Right cardiac atrium (tissue), 5 donors: Measurements from ENCODE around the gene TAF11L10. TPM values are rescaled to one million over a fixed set of nuclear protein-coding genes. Genes with fewer than 3 reads are reported as not detected.
"Not testable (repeated sequence)": the region's sequence is repeated elsewhere in the genome, so short reads cannot be mapped to it uniquely, and the experiment has no call there.

Source experiments
- ATAC-seq, 2 donors: fragments of 200-7000 bp; cut with Tn5 transposase; one replicate each; pipeline versions ENCODE4 v1.8.0 to v1.9.1; 2020; ENCODE audit warnings: moderate library complexity in 2 of 2, mild to moderate bottlenecking in 1 of 2
- DNase-seq, 3 donors: peaks; one replicate each; pipeline ENCODE4 v3.0.0-alpha.2; 2020
- H3K27ac ChIP-seq: one replicate; pipeline ENCODE4 v1.5.1; 2013; ENCODE audit warnings: mild to moderate bottlenecking, low read length, control low read depth, moderate library complexity
- H3K27me3 ChIP-seq: one replicate; pipeline ENCODE4 v1.6.1; 2013; ENCODE audit not compliant: control insufficient read depth, insufficient read depth
- H3K4me1 ChIP-seq: one replicate; pipeline ENCODE4 v1.6.1; 2013; ENCODE audit warnings: low read length; ENCODE audit not compliant: control insufficient read depth, insufficient read depth
- H3K4me3 ChIP-seq: one replicate; pipeline ENCODE4 v1.5.1; 2013; ENCODE audit warnings: low read length, control low read depth
- H3K9me3 ChIP-seq: one replicate; pipeline ENCODE4 v1.6.1; 2013; ENCODE audit warnings: low read length; ENCODE audit not compliant: control insufficient read depth
- WGBS: extraction: QIAGEN DNeasy Blood & Tissue Kit; methylation state at CpG from one replicate; pipeline ENCODE4 v1.1.7; 2013; 5-methylcytosine and 5-hydroxymethylcytosine counted together
- intact Hi-C, 4 donors: fragments of 100-400 bp; cut with DNase I; formaldehyde crosslinking; loops; one replicate each; pipeline versions ENCODE4 v1.11.0 to v1.14.0; 2022 to 2023
- polyA plus RNA-seq: library from polyadenylated mRNA; stranded (reverse); fragments of 200-250 nt; gene quantifications from one replicate; pipeline ENCODE4 v1.2.3, GENCODE V29; 2013
- total RNA-seq, 4 donors: library from RNA; stranded (reverse); fragmentation: NEBNext Ultra II Directional; extraction: Animal tissue kit (Norgen Biotek cat#: 25700); gene quantifications; one replicate each; pipeline ENCODE4 v1.2.1, GENCODE V29; 2021
- donor health status: healthy with polysubstance abuse.
- donor health status: DM: no; HTN: yes; CAD: no.
- donor health status: DM: no; HTN: no; CAD: no.
- donor health status: DM: no; HTN: yes; CAD: no; lungs with severe emphysema.
- donor health status: DM: yes; HTN: yes; CAD: no.

Gene TAF11L10
- total and polyA plus RNA-seq, 5 donors, result not detected

DNA sequence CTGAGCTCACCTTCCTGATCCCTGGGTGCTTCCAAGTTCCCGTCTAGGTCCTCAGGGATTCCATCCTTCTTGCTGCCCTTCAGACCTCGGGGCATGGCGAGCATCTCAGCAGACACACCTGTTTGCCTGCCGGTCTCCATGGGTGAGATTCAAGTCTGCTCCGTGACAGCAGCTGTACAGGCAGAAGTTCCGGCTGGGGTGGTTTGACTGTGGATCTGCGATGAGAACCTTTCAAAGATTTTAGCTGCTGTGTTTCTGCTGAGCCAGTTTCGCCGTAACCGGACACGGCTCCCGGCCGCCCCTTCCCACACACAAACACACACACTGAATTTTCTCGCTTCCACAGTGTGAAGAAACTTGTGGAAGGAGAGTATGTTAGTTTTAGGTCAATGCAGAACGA, 3.4 kb downstream of the TAF11L10 start, which contains the start of gene TAF11L9:
TSS of gene TAF11L9 (minus strand) at position 140 of the 400 bp plus-strand sequence.
- intact Hi-C loops, ATAC-seq, H3K27me3 ChIP-seq, H3K9me3 ChIP-seq, H3K4me1 ChIP-seq, H3K27ac ChIP-seq, H3K4me3 ChIP-seq: not testable (repeated sequence)
- 95% methylated on average over 10 of the region's 15 CpGs for WGBS
- peak in 1 of 3 donors; percentile 50 for DNase-seq

DNA sequence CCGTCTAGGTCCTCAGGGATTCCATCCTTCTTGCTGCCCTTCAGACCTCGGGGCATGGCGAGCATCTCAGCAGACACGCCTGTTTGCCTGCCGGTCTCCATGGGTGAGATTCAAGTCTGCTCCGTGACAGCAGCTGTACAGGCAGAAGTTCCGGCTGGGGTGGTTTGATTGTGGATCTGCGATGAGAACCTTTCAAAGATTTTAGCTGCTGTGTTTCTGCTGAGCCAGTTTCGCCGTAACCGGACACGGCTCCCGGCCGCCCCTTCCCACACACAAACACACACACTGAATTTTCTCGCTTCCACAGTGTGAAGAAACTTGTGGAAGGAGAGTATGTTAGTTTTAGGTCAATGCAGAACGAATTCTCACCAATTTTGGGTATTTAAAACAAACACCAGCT, 6.8 kb downstream of the TAF11L10 start, which contains the start of gene TAF11L8:
TSS of gene TAF11L8 (minus strand) at position 101 of the 400 bp plus-strand sequence.
- WGBS, result no CpG with 5 or more reads among the region's 16 CpGs
- H3K4me1 ChIP-seq, H3K27me3 ChIP-seq, DNase-seq, ATAC-seq, H3K27ac ChIP-seq, H3K4me3 ChIP-seq, intact Hi-C loops, H3K9me3 ChIP-seq: not testable (repeated sequence)

DNA sequence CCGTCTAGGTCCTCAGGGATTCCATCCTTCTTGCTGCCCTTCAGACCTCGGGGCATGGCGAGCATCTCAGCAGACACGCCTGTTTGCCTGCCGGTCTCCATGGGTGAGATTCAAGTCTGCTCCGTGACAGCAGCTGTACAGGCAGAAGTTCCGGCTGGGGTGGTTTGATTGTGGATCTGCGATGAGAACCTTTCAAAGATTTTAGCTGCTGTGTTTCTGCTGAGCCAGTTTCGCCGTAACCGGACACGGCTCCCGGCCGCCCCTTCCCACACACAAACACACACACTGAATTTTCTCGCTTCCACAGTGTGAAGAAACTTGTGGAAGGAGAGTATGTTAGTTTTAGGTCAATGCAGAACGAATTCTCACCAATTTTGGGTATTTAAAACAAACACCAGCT, 12.0 kb downstream of the TAF11L10 start, which contains the start of gene TAF11L7:
TSS of gene TAF11L7 (minus strand) at position 101 of the 400 bp plus-strand sequence.
- H3K27me3 ChIP-seq, H3K4me1 ChIP-seq, H3K4me3 ChIP-seq, DNase-seq, ATAC-seq, H3K27ac ChIP-seq, intact Hi-C loops, H3K9me3 ChIP-seq: not testable (repeated sequence)
- WGBS, result no CpG with 5 or more reads among the region's 16 CpGs

Other genes with a start within 250 kb of the TAF11L10 start
- gene TAF11L2, start 99.6 kb downstream of the TAF11L10 start, total RNA-seq, result not detected
- not detected for gene TAF11L2, start 99.6 kb downstream of the TAF11L10 start, polyA plus RNA-seq
- gene TAF11L3, start 79.5 kb downstream of the TAF11L10 start, total RNA-seq, result not detected
- gene TAF11L3, start 79.5 kb downstream of the TAF11L10 start, polyA plus RNA-seq, result not detected
- not detected for gene TAF11L4, start 76.0 kb downstream of the TAF11L10 start, total RNA-seq
- not detected for gene TAF11L4, start 76.0 kb downstream of the TAF11L10 start, polyA plus RNA-seq
- gene TAF11L5, start 72.6 kb downstream of the TAF11L10 start, total RNA-seq, result not detected
- not detected for gene TAF11L5, start 72.6 kb downstream of the TAF11L10 start, polyA plus RNA-seq
- gene TAF11L6, start 69.2 kb downstream of the TAF11L10 start, total RNA-seq, result not detected
- gene TAF11L6, start 69.2 kb downstream of the TAF11L10 start, polyA plus RNA-seq, result not detected
- gene TAF11L7, start 12.1 kb downstream of the TAF11L10 start, total RNA-seq, result not detected
- gene TAF11L7, start 12.1 kb downstream of the TAF11L10 start, polyA plus RNA-seq, result not detected
- not detected for gene TAF11L8, start 6.9 kb downstream of the TAF11L10 start, total RNA-seq
- gene TAF11L8, start 6.9 kb downstream of the TAF11L10 start, polyA plus RNA-seq, result not detected
- gene TAF11L9, start 3.4 kb downstream of the TAF11L10 start, total RNA-seq, result not detected
- not detected for gene TAF11L9, start 3.4 kb downstream of the TAF11L10 start, polyA plus RNA-seq
- gene TAF11L11, start 6.4 kb upstream of the TAF11L10 start, total RNA-seq, result not detected
- not detected for gene TAF11L11, start 6.4 kb upstream of the TAF11L10 start, polyA plus RNA-seq
- not detected for gene TAF11L12, start 12.6 kb upstream of the TAF11L10 start, total RNA-seq
- not detected for gene TAF11L12, start 12.6 kb upstream of the TAF11L10 start, polyA plus RNA-seq
- not detected for gene TAF11L13, start 34.3 kb upstream of the TAF11L10 start, total RNA-seq
- gene TAF11L13, start 34.3 kb upstream of the TAF11L10 start, polyA plus RNA-seq, result not detected
- gene TAF11L14, start 36.6 kb upstream of the TAF11L10 start, total RNA-seq, result not detected
- not detected for gene TAF11L14, start 36.6 kb upstream of the TAF11L10 start, polyA plus RNA-seq